Liver (tissue), 9 donors: ENCODE results near the gene GPR55. TPM values are rescaled to one million over a fixed set of nuclear protein-coding genes. Genes with fewer than 3 reads are reported as not detected.

Source experiments
- DNase-seq: peaks from one replicate; pipeline ENCODE4 v3.0.0-alpha.2; 2017; ENCODE audit warnings: low spot score
- H3K27ac ChIP-seq, 2 donors: one replicate each; pipeline ENCODE4 v1.7.0; 2013; ENCODE audit warnings: inconsistent platforms in 2 of 2, low read length in 2 of 2, control low read depth in 1 of 2, low read depth in 1 of 2, mild to moderate bottlenecking in 1 of 2
- H3K27me3 ChIP-seq, 4 donors: one replicate each; pipeline versions ENCODE4 v1.6.1 to v1.7.0; 2013; ENCODE audit warnings: low read length in 3 of 4, inconsistent platforms in 1 of 4, mild to moderate bottlenecking in 1 of 4, moderate library complexity in 1 of 4; ENCODE audit not compliant: control insufficient read depth in 4 of 4, insufficient read depth in 4 of 4
- H3K36me3 ChIP-seq, 4 donors: one replicate each; pipeline versions ENCODE4 v1.6.1 to v1.7.0; 2013; ENCODE audit warnings: low read length in 3 of 4, mild to moderate bottlenecking in 3 of 4, low read depth in 1 of 4, moderate library complexity in 1 of 4; ENCODE audit not compliant: control insufficient read depth in 4 of 4, insufficient read depth in 3 of 4
- H3K4me1 ChIP-seq, 4 donors: one replicate each; pipeline versions ENCODE4 v1.6.1 to v1.7.0; 2013; ENCODE audit warnings: low read length in 3 of 4, mild to moderate bottlenecking in 3 of 4, moderate library complexity in 1 of 4; ENCODE audit not compliant: control insufficient read depth in 4 of 4, insufficient read depth in 4 of 4
- H3K4me3 ChIP-seq, 3 donors: one replicate each; pipeline versions ENCODE4 v1.6.1 to v1.7.0; 2013; ENCODE audit warnings: low read length in 3 of 3, control low read depth in 1 of 3, low read depth in 1 of 3, mild to moderate bottlenecking in 1 of 3
- H3K9ac ChIP-seq, 2 donors: one replicate each; pipeline ENCODE4 v1.7.0; 2013; ENCODE audit warnings: low read length in 2 of 2, mild to moderate bottlenecking in 2 of 2, moderate library complexity in 2 of 2, control low read depth in 1 of 2, low read depth in 1 of 2
- H3K9me3 ChIP-seq, 4 donors: one replicate each; pipeline versions ENCODE4 v1.6.1 to v1.7.0; 2013; ENCODE audit warnings: low read length in 3 of 4; ENCODE audit not compliant: control insufficient read depth in 4 of 4
- CTCF ChIP-seq: fragments of 150-350 bp; IDR thresholded peaks from 2 replicates; pipeline ENCODE4 v1.5.1; 2017; ENCODE audit warnings: improper control_type of control experiment, low read depth, low read length; ENCODE audit not compliant: missing input control
- EGR1 ChIP-seq, 2 donors: IDR thresholded peaks; 2 replicates each; pipeline ENCODE4 v1.6.1; 2016 to 2018; ENCODE audit warnings: antibody characterized with exemption in 2 of 2, low read depth in 2 of 2
- GABPA ChIP-seq, 2 donors: IDR thresholded peaks in 1 of 2; conservative IDR thresholded peaks in 1 of 2; 2 replicates each; pipeline ENCODE4 v1.6.1; 2016; ENCODE audit warnings: antibody characterized with exemption in 2 of 2, mild to moderate bottlenecking in 1 of 2, moderate library complexity in 1 of 2
- HNF4A ChIP-seq, 2 donors: conservative IDR thresholded peaks; 2 replicates each; pipeline ENCODE4 v1.6.1; 2016; ENCODE audit warnings: antibody characterized with exemption in 2 of 2, mild to moderate bottlenecking in 2 of 2
- HNF4G ChIP-seq: IDR thresholded peaks from 2 replicates; pipeline ENCODE4 v1.6.1; 2016; ENCODE audit warnings: antibody characterized with exemption
- MAX ChIP-seq: IDR thresholded peaks from 2 replicates; pipeline ENCODE4 v1.6.1; 2016; ENCODE audit warnings: antibody characterized with exemption
- NR2F2 ChIP-seq: IDR thresholded peaks from 2 replicates; pipeline ENCODE4 v1.6.1; 2016; ENCODE audit warnings: antibody characterized with exemption
- REST ChIP-seq: IDR thresholded peaks from 2 replicates; pipeline ENCODE4 v1.6.1; 2016; ENCODE audit warnings: antibody characterized with exemption, mild to moderate bottlenecking
- TAF1 ChIP-seq: conservative IDR thresholded peaks from 2 replicates; pipeline ENCODE4 v1.6.1; 2016; ENCODE audit warnings: antibody characterized with exemption, mild to moderate bottlenecking
- YY1 ChIP-seq: IDR thresholded peaks from 2 replicates; pipeline ENCODE4 v1.6.1; 2016; ENCODE audit warnings: antibody characterized with exemption, mild to moderate bottlenecking
- WGBS: extraction: QIAGEN DNeasy Blood & Tissue Kit; methylation state at CpG from one replicate; pipeline ENCODE4 v1.1.7; 2013; 5-methylcytosine and 5-hydroxymethylcytosine counted together
- polyA plus RNA-seq, 2 donors: library from polyadenylated mRNA; stranded (reverse) in 1 of 2; unstranded in 1 of 2; fragments of 200-250 nt in 1 of 2; fragments of >200 nt in 1 of 2; fragmentation: Nextera tagmentation in 1 of 2; extraction: Ambion mirVana in 1 of 2; gene quantifications; one replicate each; pipeline versions ENCODE4 v1.2.1 to v1.2.3, GENCODE V29; 2013 to 2015
- total RNA-seq, 2 donors: library from RNA; depleted of rRNA; stranded (reverse); fragments of >200 nt; gene quantifications; one replicate each; pipeline ENCODE4 v1.2.3, GENCODE V29; 2014
- donor health status: healthy.
- donor health status: healthy.
- donor health status: healthy.
- donor health status: healthy.
- donor health status: healthy.

Gene GPR55
- total and polyA plus RNA-seq, 4 donors, result 0.05 to 0.17 (median 0.10) TPM; not detected in 1

GRCh38 chr2:230899786-230900185, 25.3 kb downstream of the GPR55 start:
- Histone ChIP-seq H3K9ac (no peak overlapping the region), H3K27me3 (peaks cover 0 to 3% (median 0%) of the 10 kb centered on the region in 4 donors), H3K27ac (no peak overlapping the region), H3K4me1 (no peaks in the 10 kb centered on the region), H3K4me3 (no peak overlapping the region), H3K9me3 (no peaks in the 10 kb centered on the region), H3K36me3 (no peaks in the 10 kb centered on the region)
- WGBS, result 91% methylated on average over 4 of the region's 4 CpGs
- DNase-seq, result no peak
- TF ChIP-seq EGR1 (IDR thresholded peaks at IDR 0.05; ENCODE audit: low read depth in 2 of 2) (no peak), GABPA (IDR thresholded peaks at IDR 0.05 in 1 of 2, conservative IDR thresholded peaks at IDR 0.05 in 1 of 2) (no peak), YY1 (no peak), NR2F2 (no peak), REST (no peak), MAX (no peak), HNF4G (no peak)

GRCh38 chr2:230899287-230899686, 25.8 kb downstream of the GPR55 start:
- TF ChIP-seq NR2F2 (no peak), EGR1 (IDR thresholded peaks at IDR 0.05; ENCODE audit: low read depth in 2 of 2) (no peak)
- Histone ChIP-seq H3K27me3 (peaks cover 0 to 3% (median 0%) of the 10 kb centered on the region in 4 donors), H3K9ac (no peak overlapping the region), H3K27ac (no peak overlapping the region), H3K36me3 (no peaks in the 10 kb centered on the region), H3K4me3 (no peak overlapping the region), H3K9me3 (no peaks in the 10 kb centered on the region), H3K4me1 (no peaks in the 10 kb centered on the region)
- peak; percentile 24 for DNase-seq
- WGBS, result 45% methylated on average over 5 of the region's 5 CpGs

GRCh38 chr2:230898713-230899091, 26.3 kb downstream of the GPR55 start:
- H3K27me3 ChIP-seq, result peaks cover 0 to 3% (median 0%) of the 10 kb centered on the region in 4 donors

More at GRCh38 chr2:230898713-230899091, 26.3 kb downstream of the GPR55 start:
- Histone ChIP-seq H3K27ac (no peak overlapping the region), H3K36me3 (no peaks in the 10 kb centered on the region), H3K9ac (no peak overlapping the region), H3K4me1 (no peaks in the 10 kb centered on the region), H3K4me3 (no peak overlapping the region), H3K9me3 (no peaks in the 10 kb centered on the region)
- WGBS, result 62% methylated on average over 8 of the region's 8 CpGs
- peak; percentile 10 for DNase-seq
- TF ChIP-seq CTCF (no peak), EGR1 (IDR thresholded peaks at IDR 0.05; ENCODE audit: low read depth in 2 of 2) (no peak), TAF1 (no peak), MAX (no peak), YY1 (no peak), HNF4A (conservative IDR thresholded peaks at IDR 0.05) (no peak)
